GM12878 (cell line): ENCODE measurements around the gene ANKRD13B. TPM values are rescaled to one million over a fixed set of nuclear protein-coding genes. Genes with fewer than 3 reads are reported as not detected.

Source experiments
- ATAC-seq: fragments of 200-7000 bp; cut with Tn5 transposase; 3 replicates; pipeline ENCODE4 v1.9.1; 2020; ENCODE audit warnings: mild to moderate bottlenecking, moderate library complexity
- BruUV-seq: library from RNA; stranded (reverse); fragments of 400-500 nt; replicated peaks from 2 replicates; lab custom pipeline; 2021; lab: Mats Ljungman, UMichigan
- CTCF ChIA-PET: fragments of 300-600 bp; sonication (Branson Sonifier 250); formaldehyde crosslinking; extraction: SDS; loops from one replicate; lab custom pipeline; 2021; ENCODE audit warnings: inconsistent platforms; lab: Yijun Ruan, JAX
- POLR2A ChIA-PET: fragments of 350-600 bp; formaldehyde crosslinking; extraction: SDS; loops from one replicate; lab custom pipeline; 2021; ENCODE audit warnings: inconsistent platforms; lab: Charles Lee
- RAD21 ChIA-PET: fragments of 300-600 bp; sonication (Branson Sonifier 250); formaldehyde crosslinking; loops from one replicate; lab custom pipeline; 2023; ENCODE audit warnings: antibody characterized with exemption; ENCODE audit not compliant: unreplicated experiment; lab: Charles Lee
- SMC1A ChIA-PET: fragments of 300-600 bp; sonication (Branson Sonifier 250); formaldehyde crosslinking; loops from one replicate; lab custom pipeline; 2023; ENCODE audit not compliant: unreplicated experiment, uncharacterized antibody; lab: Charles Lee
- DNase-seq: peaks from one replicate; pipeline ENCODE4 v3.0.0-alpha.2; 2011; ENCODE audit warnings: low read depth, low spot score
- FAIRE-seq: peaks from 3 replicates; lab custom pipeline; 2011; peaks lifted over from hg19 to GRCh38; lab: Jason Lieb, UNC
- H2AFZ ChIP-seq: 2 replicates; pipeline ENCODE4 v1.6.0; 2011; ENCODE audit warnings: low read depth, low read length, control low read depth; ENCODE audit not compliant: control insufficient read depth
- H3K27ac ChIP-seq: 2 replicates; pipeline ENCODE4 v1.5.1; 2011; ENCODE audit warnings: control low read depth; ENCODE audit not compliant: control insufficient read depth, insufficient read depth
- H3K27me3 ChIP-seq, 2 experiments: replicated peaks in 1 of 2; 2 replicates each; pipeline versions ENCODE4 v1.6.0 to v1.6.1; 2011; ENCODE audit warnings: low read length in 1 of 2; ENCODE audit not compliant: control insufficient read depth in 2 of 2, insufficient read depth in 2 of 2
- H3K36me3 ChIP-seq, 2 experiments: 2 replicates each; pipeline ENCODE4 v1.5.1; 2011; ENCODE audit warnings: low read length in 1 of 2; ENCODE audit not compliant: control insufficient read depth in 2 of 2, insufficient read depth in 2 of 2
- H3K4me1 ChIP-seq: 2 replicates; pipeline ENCODE4 v1.6.1; 2011; ENCODE audit warnings: mild to moderate bottlenecking, low read length, moderate library complexity, mixed read lengths; ENCODE audit not compliant: control insufficient read depth, insufficient read depth
- H3K4me2 ChIP-seq: 2 replicates; pipeline ENCODE4 v1.6.0; 2011; ENCODE audit warnings: control low read depth; ENCODE audit not compliant: control insufficient read depth, insufficient read depth
- H3K4me3 ChIP-seq: fragments of 200-600 bp; sonication (generic); 2 replicates; pipeline ENCODE4 v1.5.1; 2016
- H3K79me2 ChIP-seq: 2 replicates; pipeline ENCODE4 v1.6.0; 2011; ENCODE audit warnings: low read length; ENCODE audit not compliant: control insufficient read depth, insufficient read depth
- H3K9ac ChIP-seq: 2 replicates; pipeline ENCODE4 v1.8.0; 2011; ENCODE audit warnings: low read length, control low read depth, mixed read lengths; ENCODE audit not compliant: control insufficient read depth, insufficient read depth
- H3K9me3 ChIP-seq: replicated peaks from 3 replicates; pipeline ENCODE4 v1.5.1; 2011; ENCODE audit warnings: mild to moderate bottlenecking, low read length; ENCODE audit not compliant: control insufficient read depth, insufficient read depth
- H4K20me1 ChIP-seq: 2 replicates; pipeline ENCODE4 v1.6.0; 2011; ENCODE audit not compliant: control insufficient read depth, insufficient read depth
- IRF4 ChIP-seq: IDR thresholded peaks from 2 replicates; pipeline ENCODE4 v1.6.1; 2011; ENCODE audit warnings: low read depth, low read length
- MYC ChIP-seq: IDR thresholded peaks from 2 replicates; pipeline ENCODE4 v1.6.1; 2011; ENCODE audit warnings: mild to moderate bottlenecking, low read length, moderate library complexity, inconsistent platforms; ENCODE audit not compliant: insufficient read depth, insufficient replicate concordance, insufficient read length, severe bottlenecking
- RFX5 ChIP-seq: IDR thresholded peaks from 2 replicates; pipeline ENCODE4 v1.6.1; 2011; ENCODE audit warnings: low read depth, low read length, improper control_type of control experiment
- SMC3 ChIP-seq: IDR thresholded peaks from 2 replicates; pipeline ENCODE4 v1.6.1; 2011; ENCODE audit warnings: low read length, improper control_type of control experiment, borderline replicate concordance
- STAT3 ChIP-seq: IDR thresholded peaks from 2 replicates; pipeline ENCODE4 v1.6.1; 2011; ENCODE audit warnings: low read depth, low read length, improper control_type of control experiment
- YBX1 ChIP-seq: fragments of 450-650 bp; IDR thresholded peaks from 2 replicates; pipeline ENCODE4 v1.6.1; 2016; ENCODE audit warnings: antibody characterized with exemption
- ZNF274 ChIP-seq: IDR thresholded peaks from one replicate; pipeline ENCODE4 v1.8.0; 2011; ENCODE audit not compliant: insufficient read length, insufficient read depth
- WGBS: methylation state at CpG from one replicate; pipeline ENCODE4 v1.1.6; 2016; ENCODE audit warnings: low lambda C conversion rate; ENCODE audit not compliant: insufficient replicate concordance, insufficient coverage; ENCODE audit errors: missing lambda C conversion rate; 5-methylcytosine and 5-hydroxymethylcytosine counted together
- in situ Hi-C: fragments of 300-500 bp; cut with MboI; formaldehyde crosslinking; loops from 9 replicates; pipeline ENCODE4 v1.14.3; 2018; ENCODE audit warnings: mixed read lengths
- intact Hi-C: fragments of 100-400 bp; cut with micrococcal nuclease; formaldehyde crosslinking; loops from one replicate; pipeline ENCODE4 v1.14.2; 2022; ENCODE audit not compliant: unreplicated experiment
- polyA plus RNA-seq, 11 experiments: library from polyadenylated mRNA; depleted of rRNA in 4 of 11; unstranded in 6 of 11; stranded (reverse) in 5 of 11; fragments of >200 nt; fragmentation: Nextera tagmentation in 4 of 11; fragmentation: Illumina TruSeq in 1 of 11; extraction: Ambion mirVana in 4 of 11; extraction: Trizol in 1 of 11; gene quantifications; 1 replicate in 1 of 11; 2 replicates in 10 of 11; pipeline versions ENCODE4 v1.2.1 to v1.2.3, GENCODE V29; 2011 to 2016; ENCODE audit warnings: inconsistent platforms in 2 of 11, missing spikeins in 2 of 11, low read depth in 1 of 11
- total RNA-seq, 4 experiments: library from RNA; depleted of rRNA in 3 of 4; stranded (reverse); fragments of >200 nt in 3 of 4; fragmentation: Illumina TruSeq in 1 of 4; extraction: Trizol in 1 of 4; gene quantifications; 2 replicates each; pipeline versions ENCODE4 v1.2.1 to v1.2.3, GENCODE V29; 2013 to 2021
- TF ChIP-seq, protein P1 (sequence below): fragments of 450-650 bp; conservative IDR thresholded peaks from 2 replicates; pipeline ENCODE4 v1.6.1; 2017; ENCODE audit warnings: mild to moderate bottlenecking, moderate library complexity
- TF ChIP-seq, protein P2 (sequence below): IDR thresholded peaks from 2 replicates; pipeline ENCODE4 v1.6.1; 2011; ENCODE audit warnings: borderline replicate concordance, low read depth, mild to moderate bottlenecking, moderate library complexity, mixed read lengths, low read length; ENCODE audit not compliant: insufficient read depth; ENCODE audit errors: extremely low read length
- TF ChIP-seq, protein P3 (sequence below): fragments of 450-650 bp; formaldehyde crosslinking; IDR thresholded peaks from 2 replicates; pipeline ENCODE4 v1.5.0; 2022; ENCODE audit warnings: mild to moderate bottlenecking, missing genetic modification characterization
- TF ChIP-seq, protein P4 (sequence below): fragments of 450-650 bp; IDR thresholded peaks from 2 replicates; pipeline ENCODE4 v1.6.1; 2018; ENCODE audit warnings: mild to moderate bottlenecking, low read depth, moderate library complexity; ENCODE audit not compliant: partially characterized antibody

ANKRD13B gene
- total and polyA plus RNA-seq, 10 of the 15 experiments (the other 5 are each of a cell fraction or from before 2014, with no cell fraction given): 0.18 to 15.0 (median 2.8) TPM

DNA sequence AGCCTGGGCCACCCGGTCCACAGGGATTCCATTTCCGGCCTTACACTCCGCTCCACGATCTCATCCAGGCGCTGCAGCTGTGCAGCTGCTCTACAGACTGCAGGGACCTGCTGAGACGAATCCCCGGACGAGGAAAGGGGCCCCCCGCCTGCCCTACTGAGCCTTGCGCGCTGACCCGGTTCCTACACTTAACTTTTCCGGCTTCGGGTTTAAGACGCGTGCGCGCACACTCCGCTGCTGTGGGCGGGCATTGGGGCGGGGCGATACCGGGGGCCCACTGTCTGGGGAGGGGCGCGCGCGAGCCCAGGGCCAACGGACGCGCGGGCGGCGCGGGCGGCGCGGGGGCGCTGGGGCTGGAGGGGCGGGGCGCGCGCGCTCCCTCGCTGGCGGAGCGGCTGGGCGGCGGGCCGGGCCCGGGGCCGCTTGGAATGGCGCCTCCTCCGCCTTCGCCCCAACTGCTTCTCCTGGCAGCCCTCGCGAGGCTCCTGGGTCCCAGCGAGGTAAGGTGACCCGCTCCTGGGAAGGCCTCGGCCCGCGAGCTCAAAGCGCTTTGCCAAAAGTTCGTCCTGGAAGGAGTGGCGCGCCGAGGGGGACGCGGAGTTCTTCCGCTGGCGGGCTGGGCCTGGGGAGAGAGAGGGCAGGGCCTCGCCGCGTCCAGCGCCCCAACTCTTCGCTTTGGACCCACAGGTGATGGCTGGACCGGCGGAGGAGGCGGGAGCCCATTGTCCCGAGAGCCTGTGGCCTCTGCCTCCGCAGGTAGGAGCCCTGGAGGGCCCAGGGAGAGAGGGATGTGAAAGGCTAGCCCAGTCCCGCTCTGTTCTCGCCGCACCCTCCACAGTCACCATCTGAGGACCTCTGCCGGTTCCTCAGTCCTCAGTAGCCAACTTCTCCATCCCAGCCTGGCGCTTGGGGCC, 24.3 kb upstream of the ANKRD13B start, which contains the start of gene TP53I13:
Gene TP53I13 (plus strand): TSS at position 371 of the 914 bp plus-strand sequence. CDS start 58 bp downstream, at position 429.
- Histone ChIP-seq H2AFZ (peak within 1 kb of the TSS; percentile 97), H3K4me2 (peak within 1 kb of the TSS; percentile 97), H3K9me3 (no peaks in the 10 kb centered on the region), H3K27me3 (no peaks in the 10 kb centered on the region), H4K20me1 (no peaks in the 10 kb centered on the region), H3K4me1 (peaks cover 6% of the 10 kb centered on the region; the same call in 1 of the 2 replicates), H3K4me3 (peak within 1 kb of the TSS; percentile 96), H3K36me3 (no peaks in the 10 kb centered on the region), H3K27ac (peak within 1 kb of the TSS; percentile 81), H3K9ac (peak within 1 kb of the TSS; percentile 76), H3K79me2 (peaks cover 7% of the 10 kb centered on the region; the same call in 1 of the 2 replicates)
- ChIA-PET SMC1A (interaction anchor here (1.3 to 1.6 kb wide), 3 partner anchors 19 to 363 kb away, joined by 3 read pairs; no protein-coding TSS in a partner anchor), RAD21 (interaction anchor here (0.7 to 3.9 kb wide), 6 partner anchors 11 to 420 kb away, joined by 3 to 20 read pairs (median 4); no protein-coding TSS in a partner anchor), POLR2A (interaction anchor here (0.7 to 1.0 kb wide), 2 partner anchors 8 to 395 kb away, joined by 3 to 5 read pairs; no protein-coding TSS in a partner anchor), CTCF (interaction anchor here (0.7 to 6.2 kb wide), 9 partner anchors 8 to 198 kb away, joined by 3 to 57 read pairs (median 5); partner anchors contain the start of gene ANKRD13B)
- DNase-seq (no peak), ATAC-seq (peak; percentile 64), FAIRE-seq (no peak)
- WGBS: 3% methylated on average over 53 of the region's 85 CpGs
- in situ Hi-C loops: no loop called here
- intact Hi-C loops: no loop called here
- BruUV-seq: no TSS peak
- TF ChIP-seq, protein P1, sequence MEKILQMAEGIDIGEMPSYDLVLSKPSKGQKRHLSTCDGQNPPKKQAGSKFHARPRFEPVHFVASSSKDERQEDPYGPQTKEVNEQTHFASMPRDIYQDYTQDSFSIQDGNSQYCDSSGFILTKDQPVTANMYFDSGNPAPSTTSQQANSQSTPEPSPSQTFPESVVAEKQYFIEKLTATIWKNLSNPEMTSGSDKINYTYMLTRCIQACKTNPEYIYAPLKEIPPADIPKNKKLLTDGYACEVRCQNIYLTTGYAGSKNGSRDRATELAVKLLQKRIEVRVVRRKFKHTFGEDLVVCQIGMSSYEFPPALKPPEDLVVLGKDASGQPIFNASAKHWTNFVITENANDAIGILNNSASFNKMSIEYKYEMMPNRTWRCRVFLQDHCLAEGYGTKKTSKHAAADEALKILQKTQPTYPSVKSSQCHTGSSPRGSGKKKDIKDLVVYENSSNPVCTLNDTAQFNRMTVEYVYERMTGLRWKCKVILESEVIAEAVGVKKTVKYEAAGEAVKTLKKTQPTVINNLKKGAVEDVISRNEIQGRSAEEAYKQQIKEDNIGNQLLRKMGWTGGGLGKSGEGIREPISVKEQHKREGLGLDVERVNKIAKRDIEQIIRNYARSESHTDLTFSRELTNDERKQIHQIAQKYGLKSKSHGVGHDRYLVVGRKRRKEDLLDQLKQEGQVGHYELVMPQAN: peak; percentile 48; the same call in 1 of the 2 replicates
- TF ChIP-seq, protein P2, sequence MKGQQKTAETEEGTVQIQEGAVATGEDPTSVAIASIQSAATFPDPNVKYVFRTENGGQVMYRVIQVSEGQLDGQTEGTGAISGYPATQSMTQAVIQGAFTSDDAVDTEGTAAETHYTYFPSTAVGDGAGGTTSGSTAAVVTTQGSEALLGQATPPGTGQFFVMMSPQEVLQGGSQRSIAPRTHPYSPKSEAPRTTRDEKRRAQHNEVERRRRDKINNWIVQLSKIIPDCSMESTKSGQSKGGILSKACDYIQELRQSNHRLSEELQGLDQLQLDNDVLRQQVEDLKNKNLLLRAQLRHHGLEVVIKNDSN: no peak
- TF ChIP-seq, protein P3, sequence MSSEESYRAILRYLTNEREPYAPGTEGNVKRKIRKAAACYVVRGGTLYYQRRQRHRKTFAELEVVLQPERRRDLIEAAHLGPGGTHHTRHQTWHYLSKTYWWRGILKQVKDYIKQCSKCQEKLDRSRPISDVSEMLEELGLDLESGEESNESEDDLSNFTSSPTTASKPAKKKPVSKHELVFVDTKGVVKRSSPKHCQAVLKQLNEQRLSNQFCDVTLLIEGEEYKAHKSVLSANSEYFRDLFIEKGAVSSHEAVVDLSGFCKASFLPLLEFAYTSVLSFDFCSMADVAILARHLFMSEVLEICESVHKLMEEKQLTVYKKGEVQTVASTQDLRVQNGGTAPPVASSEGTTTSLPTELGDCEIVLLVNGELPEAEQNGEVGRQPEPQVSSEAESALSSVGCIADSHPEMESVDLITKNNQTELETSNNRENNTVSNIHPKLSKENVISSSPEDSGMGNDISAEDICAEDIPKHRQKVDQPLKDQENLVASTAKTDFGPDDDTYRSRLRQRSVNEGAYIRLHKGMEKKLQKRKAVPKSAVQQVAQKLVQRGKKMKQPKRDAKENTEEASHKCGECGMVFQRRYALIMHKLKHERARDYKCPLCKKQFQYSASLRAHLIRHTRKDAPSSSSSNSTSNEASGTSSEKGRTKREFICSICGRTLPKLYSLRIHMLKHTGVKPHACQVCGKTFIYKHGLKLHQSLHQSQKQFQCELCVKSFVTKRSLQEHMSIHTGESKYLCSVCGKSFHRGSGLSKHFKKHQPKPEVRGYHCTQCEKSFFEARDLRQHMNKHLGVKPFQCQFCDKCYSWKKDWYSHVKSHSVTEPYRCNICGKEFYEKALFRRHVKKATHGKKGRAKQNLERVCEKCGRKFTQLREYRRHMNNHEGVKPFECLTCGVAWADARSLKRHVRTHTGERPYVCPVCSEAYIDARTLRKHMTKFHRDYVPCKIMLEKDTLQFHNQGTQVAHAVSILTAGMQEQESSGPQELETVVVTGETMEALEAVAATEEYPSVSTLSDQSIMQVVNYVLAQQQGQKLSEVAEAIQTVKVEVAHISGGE: no peak
- TF ChIP-seq STAT3: no peak
- no peak for TF ChIP-seq MYC
- no peak for TF ChIP-seq ZNF274
- TF ChIP-seq, protein P4, sequence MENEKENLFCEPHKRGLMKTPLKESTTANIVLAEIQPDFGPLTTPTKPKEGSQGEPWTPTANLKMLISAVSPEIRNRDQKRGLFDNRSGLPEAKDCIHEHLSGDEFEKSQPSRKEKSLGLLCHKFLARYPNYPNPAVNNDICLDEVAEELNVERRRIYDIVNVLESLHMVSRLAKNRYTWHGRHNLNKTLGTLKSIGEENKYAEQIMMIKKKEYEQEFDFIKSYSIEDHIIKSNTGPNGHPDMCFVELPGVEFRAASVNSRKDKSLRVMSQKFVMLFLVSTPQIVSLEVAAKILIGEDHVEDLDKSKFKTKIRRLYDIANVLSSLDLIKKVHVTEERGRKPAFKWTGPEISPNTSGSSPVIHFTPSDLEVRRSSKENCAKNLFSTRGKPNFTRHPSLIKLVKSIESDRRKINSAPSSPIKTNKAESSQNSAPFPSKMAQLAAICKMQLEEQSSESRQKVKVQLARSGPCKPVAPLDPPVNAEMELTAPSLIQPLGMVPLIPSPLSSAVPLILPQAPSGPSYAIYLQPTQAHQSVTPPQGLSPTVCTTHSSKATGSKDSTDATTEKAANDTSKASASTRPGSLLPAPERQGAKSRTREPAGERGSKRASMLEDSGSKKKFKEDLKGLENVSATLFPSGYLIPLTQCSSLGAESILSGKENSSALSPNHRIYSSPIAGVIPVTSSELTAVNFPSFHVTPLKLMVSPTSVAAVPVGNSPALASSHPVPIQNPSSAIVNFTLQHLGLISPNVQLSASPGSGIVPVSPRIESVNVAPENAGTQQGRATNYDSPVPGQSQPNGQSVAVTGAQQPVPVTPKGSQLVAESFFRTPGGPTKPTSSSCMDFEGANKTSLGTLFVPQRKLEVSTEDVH: no peak
- TF ChIP-seq IRF4: no peak
- no peak for TF ChIP-seq RFX5
- no peak for TF ChIP-seq YBX1
- TF ChIP-seq SMC3: no peak
